ENCODE data around the gene AKR1C2.

DNA sequence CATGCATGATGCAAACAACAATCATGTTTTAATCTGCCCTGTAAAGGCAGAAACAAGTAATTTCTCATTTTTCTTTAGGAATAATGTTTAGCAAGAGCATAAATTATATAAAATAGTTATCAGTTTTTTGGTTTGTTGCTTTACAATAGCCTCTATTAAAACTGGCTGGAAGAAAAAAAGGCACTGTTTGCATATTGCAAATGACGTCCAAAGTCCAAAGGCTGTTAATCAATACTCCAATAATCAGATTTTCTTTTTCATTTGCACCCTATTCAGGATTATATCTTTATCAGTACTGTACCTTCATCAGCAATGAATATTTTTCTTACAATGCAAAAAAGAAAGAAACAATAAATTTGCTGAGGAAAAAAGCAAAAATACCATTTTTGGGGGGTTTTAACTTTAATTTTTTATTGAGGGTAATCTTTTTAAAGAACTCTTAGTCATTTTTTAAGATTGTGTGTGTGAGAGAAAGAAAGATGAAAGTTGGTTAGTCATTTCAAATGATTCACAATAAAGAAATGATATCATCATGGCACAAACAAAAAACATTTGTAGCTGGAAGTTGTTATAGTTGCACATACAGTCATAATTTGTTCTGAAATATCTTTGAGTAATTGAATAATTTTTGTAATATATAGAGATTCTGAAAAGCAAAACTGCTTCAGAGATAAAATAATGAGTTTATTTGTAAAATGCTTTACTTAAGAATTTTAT, 44.4 kb upstream of the AKR1C2 start:
- TF ChIP-seq SIN3A (IDR thresholded peaks at IDR 0.05; ENCODE audit: borderline replicate concordance, insufficient read depth, low read length): no peak
- TF ChIP-seq, protein P1, sequence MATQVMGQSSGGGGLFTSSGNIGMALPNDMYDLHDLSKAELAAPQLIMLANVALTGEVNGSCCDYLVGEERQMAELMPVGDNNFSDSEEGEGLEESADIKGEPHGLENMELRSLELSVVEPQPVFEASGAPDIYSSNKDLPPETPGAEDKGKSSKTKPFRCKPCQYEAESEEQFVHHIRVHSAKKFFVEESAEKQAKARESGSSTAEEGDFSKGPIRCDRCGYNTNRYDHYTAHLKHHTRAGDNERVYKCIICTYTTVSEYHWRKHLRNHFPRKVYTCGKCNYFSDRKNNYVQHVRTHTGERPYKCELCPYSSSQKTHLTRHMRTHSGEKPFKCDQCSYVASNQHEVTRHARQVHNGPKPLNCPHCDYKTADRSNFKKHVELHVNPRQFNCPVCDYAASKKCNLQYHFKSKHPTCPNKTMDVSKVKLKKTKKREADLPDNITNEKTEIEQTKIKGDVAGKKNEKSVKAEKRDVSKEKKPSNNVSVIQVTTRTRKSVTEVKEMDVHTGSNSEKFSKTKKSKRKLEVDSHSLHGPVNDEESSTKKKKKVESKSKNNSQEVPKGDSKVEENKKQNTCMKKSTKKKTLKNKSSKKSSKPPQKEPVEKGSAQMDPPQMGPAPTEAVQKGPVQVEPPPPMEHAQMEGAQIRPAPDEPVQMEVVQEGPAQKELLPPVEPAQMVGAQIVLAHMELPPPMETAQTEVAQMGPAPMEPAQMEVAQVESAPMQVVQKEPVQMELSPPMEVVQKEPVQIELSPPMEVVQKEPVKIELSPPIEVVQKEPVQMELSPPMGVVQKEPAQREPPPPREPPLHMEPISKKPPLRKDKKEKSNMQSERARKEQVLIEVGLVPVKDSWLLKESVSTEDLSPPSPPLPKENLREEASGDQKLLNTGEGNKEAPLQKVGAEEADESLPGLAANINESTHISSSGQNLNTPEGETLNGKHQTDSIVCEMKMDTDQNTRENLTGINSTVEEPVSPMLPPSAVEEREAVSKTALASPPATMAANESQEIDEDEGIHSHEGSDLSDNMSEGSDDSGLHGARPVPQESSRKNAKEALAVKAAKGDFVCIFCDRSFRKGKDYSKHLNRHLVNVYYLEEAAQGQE (IDR thresholded peaks at IDR 0.05; ENCODE audit: insufficient read depth in 1 of 2, low read depth in 2 of 2, low read length in 2 of 2): no peak
- TF ChIP-seq TAF1 (IDR thresholded peaks at IDR 0.05; ENCODE audit: borderline replicate concordance, insufficient read depth, low read length): no peak
- no peak for TF ChIP-seq POLR2AphosphoS5 (IDR thresholded peaks at IDR 0.05; ENCODE audit: low read depth, low read length)
